Measurements from ENCODE around the gene GPR107. TPM values are rescaled to one million over a fixed set of nuclear protein-coding genes. Genes with fewer than 3 reads are reported as not detected.

The GPR107 gene
- total RNA-seq (2021; fragmentation: NEBNext Ultra II Directional; extraction: Animal tissue kit (Norgen Biotek cat#: 25700)): 28.4 and 30.7 TPM in 2 replicates
- 13.5 and 19.3 TPM in 2 replicates for polyA plus RNA-seq (2011; rRNA removed)
- 15.8 TPM for polyA plus RNA-seq (2011; cell fraction: cytosol; rRNA removed)
- 13.9 TPM for polyA plus RNA-seq (2011; cell fraction: nucleus; rRNA removed)
- 22.0 to 26.4 TPM (median 24.7 TPM) in 4 replicates for polyA plus RNA-seq (2012, experiment 1 of 2)
- polyA plus RNA-seq (2012, experiment 2 of 2): 4.8 TPM
- 28.6 TPM for polyA plus RNA-seq (2013, experiment 1 of 2)
- polyA plus RNA-seq (2013, experiment 2 of 2): 31.1 TPM
- 24.0 and 29.9 TPM in 2 replicates for polyA minus RNA-seq (2011; rRNA and poly(A)+ RNA removed)
- 13.4 TPM for polyA minus RNA-seq (2011; cell fraction: cytosol; rRNA and poly(A)+ RNA removed)
- polyA minus RNA-seq (2011; cell fraction: nucleus; rRNA and poly(A)+ RNA removed): 15.8 TPM
- long read RNA-seq, experiment 1, full-length matches to known transcripts: 4 of 29 reads
- long read RNA-seq, experiment 1, partial matches to known transcripts: 2 of 29 reads
- long read RNA-seq, experiment 1, other reads (novel, unspliced or antisense): 23 of 29 reads
- long read RNA-seq, experiment 2, partial matches to known transcripts: 0 of 1 reads
- long read RNA-seq, experiment 2, other reads (novel, unspliced or antisense): 1 of 1 reads

GRCh38 chr9:130053504-130054324, at the start of gene GPR107:
Gene GPR107, plus strand, starts transcription at chr9:130053906. Its CDS starts 27 bp downstream, at chr9:130053933.
- H3K23ac ChIP-seq (ENCODE audit: insufficient read length): no peak within 1 kb of the TSS
- peaks cover 0 to 3% (median 2%) of the 10 kb centered on the region in 4 experiments; a peak in 2 of 7 replicates for H3K4me1 ChIP-seq (replicated peaks in 1 of 4; ENCODE audit: control insufficient read depth in 3 of 4, insufficient read depth in 4 of 4, low read length in 3 of 4)
- peak within 1 kb of the TSS; percentile 57 for H4K91ac ChIP-seq (replicated peaks; ENCODE audit: insufficient read length, low read length)
- WGBS, 2 experiments (ENCODE audit: extremely low coverage in 1 of 2, insufficient coverage in 1 of 2, insufficient read length in 1 of 2, insufficient replicate concordance in 2 of 2, low coverage in 1 of 2, low lambda C conversion rate in 2 of 2, missing lambda C conversion rate in 1 of 2): 2% methylated on average over 61 of the region's 64 CpGs; no CpG with 5 or more reads in 1 of the 2 experiments
- peak within 1 kb of the TSS; percentile 31; the same call in 1 of the 2 replicates for H2BK15ac ChIP-seq (ENCODE audit: low read length)
- H3K4me3 ChIP-seq (ENCODE audit: extremely low read depth in 1 of 4, insufficient read depth in 2 of 4, low read depth in 3 of 4, low read length in 4 of 4): peak within 1 kb of the TSS; percentile 79 to 94 (median 88)
- H4K5ac ChIP-seq (ENCODE audit: insufficient read length, low read depth, low read length): peak within 1 kb of the TSS; percentile 96
- no peak within 1 kb of the TSS for H2BK120ac ChIP-seq (replicated peaks; ENCODE audit: low read depth, low read length)
- peak within 1 kb of the TSS; percentile 72 to 89 for H3K4me2 ChIP-seq (ENCODE audit: insufficient read depth in 1 of 2, low read depth in 2 of 2, low read length in 2 of 2)
- H3K56ac ChIP-seq (replicated peaks; ENCODE audit: insufficient read length, low read depth, low read length): peak within 1 kb of the TSS; percentile 83
- peaks cover 0 to 6% of the 10 kb centered on the region in 2 experiments for H4K20me1 ChIP-seq (replicated peaks in 1 of 2; ENCODE audit: control insufficient read depth in 1 of 2, insufficient read depth in 2 of 2, low read length in 2 of 2)
- DNase-seq (ENCODE audit: low read depth in 1 of 2, low spot score in 2 of 2): peak in 1 of 2 experiments; percentile 88
- ChIA-PET CTCF (ENCODE audit: partially characterized antibody) (interaction anchor here (0.9 kb wide), 1 partner anchor 168 kb away, joined by 3 read pairs; no protein-coding TSS in a partner anchor), POLR2A (ENCODE audit: partially characterized antibody) (interaction anchor here (0.9 to 2.1 kb wide), 8 partner anchors 9 to 250 kb away, joined by 3 to 8 read pairs (median 3); partner anchors contain the start of gene FNBP1)
- H3K4ac ChIP-seq (replicated peaks; ENCODE audit: insufficient read length, low read depth, low read length): no peak within 1 kb of the TSS
- peak within 1 kb of the TSS; percentile 62; the same call in 1 of the 2 replicates for H3K18ac ChIP-seq (ENCODE audit: extremely low read depth, low read length)
- H2AK5ac ChIP-seq (ENCODE audit: low read depth, low read length): no peak within 1 kb of the TSS
- H3K79me1 ChIP-seq (ENCODE audit: low read depth, low read length): peaks cover 4% of the 10 kb centered on the region; the same call in 1 of the 2 replicates
- H3K27ac ChIP-seq (ENCODE audit: low read depth, low read length): peak within 1 kb of the TSS; percentile 83
- H3K27me3 ChIP-seq (replicated peaks in 1 of 4; ENCODE audit: control insufficient read depth in 3 of 4, extremely low read depth in 1 of 4, insufficient read depth in 3 of 4, low read length in 3 of 4): no peaks in the 10 kb centered on the region
- peak within 1 kb of the TSS; percentile 91 for H4K8ac ChIP-seq (ENCODE audit: extremely low read depth, insufficient read depth, low read length)
- H3K9ac ChIP-seq (replicated peaks in 1 of 4; ENCODE audit: extremely low read depth in 1 of 4, low read depth in 3 of 4, low read length in 3 of 4): peak within 1 kb of the TSS; percentile 63 to 81 (median 78)
- H3K79me2 ChIP-seq (ENCODE audit: control insufficient read depth in 1 of 2, insufficient read depth in 2 of 2, low read length in 2 of 2): peaks cover 0 to 8% of the 10 kb centered on the region in 2 experiments; a peak in 2 of 4 replicates
- FAIRE-seq: no peak
- no peak within 1 kb of the TSS for H2BK12ac ChIP-seq (ENCODE audit: low read depth, low read length)
- no peak within 1 kb of the TSS for H3K14ac ChIP-seq (ENCODE audit: insufficient read length)
- H2AFZ ChIP-seq (ENCODE audit: low read length): peak within 1 kb of the TSS; percentile 46; the same call in 1 of the 2 replicates
- H3K9me3 ChIP-seq (ENCODE audit: insufficient read depth in 2 of 2, low read depth in 1 of 2, low read length in 1 of 2): no peaks in the 10 kb centered on the region
- no peak within 1 kb of the TSS for H2BK20ac ChIP-seq (ENCODE audit: low read length)
- peak within 1 kb of the TSS; percentile 71; the same call in 1 of the 2 replicates for H2BK5ac ChIP-seq (ENCODE audit: low read depth, low read length)
- H3K36me3 ChIP-seq (ENCODE audit: control insufficient read depth in 2 of 4, insufficient read depth in 4 of 4, low read length in 3 of 4): no peaks in the 10 kb centered on the region
- 0 out of 2 replicates have a peak, but pooled peaks cover 2% of the 10 kb centered on the region for H3K23me2 ChIP-seq (ENCODE audit: low read depth, low read length)
- TF ChIP-seq SP4 (IDR thresholded peaks at IDR 0.05; ENCODE audit: low read length): peak; percentile 60; the same call in 1 of the 2 replicates
- TF ChIP-seq, protein P1, sequence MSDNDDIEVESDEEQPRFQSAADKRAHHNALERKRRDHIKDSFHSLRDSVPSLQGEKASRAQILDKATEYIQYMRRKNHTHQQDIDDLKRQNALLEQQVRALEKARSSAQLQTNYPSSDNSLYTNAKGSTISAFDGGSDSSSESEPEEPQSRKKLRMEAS (IDR thresholded peaks at IDR 0.05): no peak; the same call in 1 of the 2 replicates
